ENCODE results near the gene GCGR. TPM values are rescaled to one million over a fixed set of nuclear protein-coding genes. Genes with fewer than 3 reads are reported as not detected.

The GCGR gene
- total RNA-seq, 4 donors from 2014 or later, result 0.14 to 0.64 TPM; not detected in 2

GRCh38 chr17:81846743-81847689, 43.1 kb downstream of the GCGR start:
- no peak overlapping the region for H3K27ac ChIP-seq
- no peaks in the 10 kb centered on the region for H3K4me1 ChIP-seq
- H3K9me3 ChIP-seq, result no peaks in the 10 kb centered on the region
- DNase-seq, result no peak
- no peaks in the 10 kb centered on the region for H3K27me3 ChIP-seq
- 67 to 85% methylated on average over 1 to 24 of the region's 24 CpGs for WGBS, 2 donors (ENCODE audit: low coverage in 1 of 2)
- intact Hi-C loops (cut with DNase I; ENCODE audit: low total_unique reads), result no loop called here
- H3K4me3 ChIP-seq, result no peak overlapping the region
- TF ChIP-seq CTCF (IDR thresholded peaks at IDR 0.05) (no peak), EP300 (IDR thresholded peaks at IDR 0.05; ENCODE audit: low read depth) (no peak), POLR2AphosphoS5 (IDR thresholded peaks at IDR 0.05) (no peak), POLR2A (IDR thresholded peaks at IDR 0.05) (no peak)
- in situ Hi-C loops (cut with MboI; ENCODE audit: low pct_ligation_motif_present in 1 of 4, low pct_unique_long_range_greater_than_20kb in 1 of 4, low sequenced_read_pairs in 3 of 4), result no loop called here
- peaks cover 0 to 76% (median 31%) of the 10 kb centered on the region in 4 donors for H3K36me3 ChIP-seq

DNA sequence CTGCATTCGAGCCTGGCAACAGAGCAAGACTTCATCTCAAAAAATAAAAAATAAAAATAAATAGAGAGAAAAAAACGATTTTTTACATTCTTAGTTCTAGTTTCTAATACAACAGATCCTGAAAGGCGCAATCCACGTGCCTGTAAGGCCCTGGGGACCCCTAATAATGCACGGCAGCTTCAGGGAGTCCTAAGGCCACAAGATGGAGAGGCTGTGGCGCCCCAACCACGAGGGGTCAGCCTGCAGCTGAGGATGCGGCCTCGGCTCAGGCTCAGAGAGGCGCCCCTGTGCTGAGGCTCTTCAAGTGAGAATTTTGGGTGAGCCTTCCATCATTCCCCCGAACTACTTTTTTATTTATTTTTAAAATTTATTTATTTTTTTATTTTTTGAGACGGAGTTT, 45.5 kb downstream of the GCGR start:
- TF ChIP-seq CTCF (IDR thresholded peaks at IDR 0.05) (no peak), POLR2A (IDR thresholded peaks at IDR 0.05) (no peak), POLR2AphosphoS5 (IDR thresholded peaks at IDR 0.05) (no peak), EP300 (IDR thresholded peaks at IDR 0.05; ENCODE audit: low read depth) (no peak)
- Histone ChIP-seq H3K4me1 (no peaks in the 10 kb centered on the region), H3K27me3 (no peaks in the 10 kb centered on the region), H3K9me3 (no peaks in the 10 kb centered on the region), H3K4me3 (no peak overlapping the region), H3K27ac (no peak overlapping the region), H3K36me3 (peaks cover 0 to 86% (median 34%) of the 10 kb centered on the region in 4 donors)
- in situ Hi-C loops (cut with MboI; ENCODE audit: low pct_ligation_motif_present in 1 of 4, low pct_unique_long_range_greater_than_20kb in 1 of 4, low sequenced_read_pairs in 3 of 4), result no loop called here
- intact Hi-C loops (cut with DNase I; ENCODE audit: low total_unique reads), result no loop called here
- no peak for DNase-seq
- WGBS, 2 donors (ENCODE audit: low coverage in 1 of 2), result 90 to 93% methylated on average over 6 to 12 of the region's 12 CpGs

GRCh38 chr17:81851423-81851822, 47.5 kb downstream of the GCGR start:
- WGBS, 2 donors (ENCODE audit: low coverage in 1 of 2), result 96% methylated on average over 16 of the region's 16 CpGs; no CpG with 5 or more reads in 1 of the 2 donors
- peaks cover 0 to 12% (median 1%) of the 10 kb centered on the region in 4 donors for H3K4me1 ChIP-seq
- H3K4me3 ChIP-seq, result no peak overlapping the region
- in situ Hi-C loops (cut with MboI; ENCODE audit: low pct_ligation_motif_present in 1 of 4, low pct_unique_long_range_greater_than_20kb in 1 of 4, low sequenced_read_pairs in 3 of 4), result no loop called here
- TF ChIP-seq POLR2AphosphoS5 (IDR thresholded peaks at IDR 0.05) (no peak), EP300 (IDR thresholded peaks at IDR 0.05; ENCODE audit: low read depth) (no peak)
- no peaks in the 10 kb centered on the region for H3K9me3 ChIP-seq
- intact Hi-C loops (cut with DNase I; ENCODE audit: low total_unique reads), result no loop called here
- no peak overlapping the region for H3K27ac ChIP-seq
- peaks cover 0 to 77% (median 23%) of the 10 kb centered on the region in 4 donors for H3K36me3 ChIP-seq
- no peak for DNase-seq
- H3K27me3 ChIP-seq, result no peaks in the 10 kb centered on the region

GRCh38 chr17:81852237-81852636, 48.3 kb downstream of the GCGR start:
- intact Hi-C loops (cut with DNase I; ENCODE audit: low total_unique reads), result no loop called here
- in situ Hi-C loops (cut with MboI; ENCODE audit: low pct_ligation_motif_present in 1 of 4, low pct_unique_long_range_greater_than_20kb in 1 of 4, low sequenced_read_pairs in 3 of 4), result no loop called here
- DNase-seq, result no peak
- Histone ChIP-seq H3K27ac (no peak overlapping the region), H3K27me3 (no peaks in the 10 kb centered on the region), H3K4me1 (peaks cover 0 to 20% (median 4%) of the 10 kb centered on the region in 4 donors), H3K36me3 (peaks cover 0 to 69% (median 19%) of the 10 kb centered on the region in 4 donors), H3K4me3 (no peak overlapping the region), H3K9me3 (no peaks in the 10 kb centered on the region)
- 91% methylated on average over 5 of the region's 12 CpGs; no CpG with 5 or more reads in 1 of the 2 donors for WGBS, 2 donors (ENCODE audit: low coverage in 1 of 2)
- no peak for TF ChIP-seq POLR2AphosphoS5 (IDR thresholded peaks at IDR 0.05)
- TF ChIP-seq POLR2A (IDR thresholded peaks at IDR 0.05), result no peak
- TF ChIP-seq CTCF (IDR thresholded peaks at IDR 0.05), result no peak
- TF ChIP-seq EP300 (IDR thresholded peaks at IDR 0.05; ENCODE audit: low read depth), result no peak
